Ascending aorta (tissue), 2 donors: ENCODE results near the gene LRP11. TPM values are rescaled to one million over a fixed set of nuclear protein-coding genes. Genes with fewer than 3 reads are reported as not detected.
A peak's percentile ranks its signal among the peaks of the same experiment; 100 is the strongest.

Experiments used
- DNase-seq, 2 donors: peaks; one replicate each; pipeline ENCODE4 v3.0.0-alpha.2; 2019; ENCODE audit warnings: low spot score in 2 of 2
- H3K27ac ChIP-seq, 2 donors: fragments of 200-600 bp; sonication (generic); one replicate each; pipeline ENCODE4 v1.5.1; 2016 to 2017; ENCODE audit warnings: mild to moderate bottlenecking in 1 of 2
- H3K27me3 ChIP-seq: fragments of 200-600 bp; sonication (generic); one replicate; pipeline ENCODE4 v1.5.1; 2017
- H3K36me3 ChIP-seq, 2 donors: fragments of 200-600 bp; sonication (generic); one replicate each; pipeline ENCODE4 v1.5.1; 2016
- H3K4me1 ChIP-seq, 2 donors: fragments of 200-600 bp; sonication (generic); one replicate each; pipeline ENCODE4 v1.5.1; 2016 to 2017; ENCODE audit warnings: mild to moderate bottlenecking in 1 of 2
- H3K4me3 ChIP-seq, 2 donors: fragments of 200-600 bp; sonication (generic); one replicate each; pipeline ENCODE4 v1.5.1; 2016 to 2017; ENCODE audit warnings: mild to moderate bottlenecking in 1 of 2
- H3K9me3 ChIP-seq, 2 donors: fragments of 200-600 bp; sonication (generic); one replicate each; pipeline ENCODE4 v1.5.1; 2016
- intact Hi-C: fragments of 100-400 bp; cut with DNase I; formaldehyde crosslinking; loops from one replicate; pipeline ENCODE4 v1.15.1; 2023
- total RNA-seq: library from RNA; depleted of rRNA; stranded (reverse); fragments of >200 nt; gene quantifications from one replicate; pipeline ENCODE4 v1.1.0, GENCODE V29; 2016
- TF ChIP-seq, protein P1 (sequence below), 3 experiments: fragments of 200-600 bp in 2 of 3; fragments of 450-650 bp in 1 of 3; sonication (generic) in 2 of 3; IDR thresholded peaks; one replicate each; pipeline ENCODE4 v1.5.1; 2016 to 2019; ENCODE audit warnings: antibody characterized with exemption in 3 of 3, mild to moderate bottlenecking in 1 of 3, moderate library complexity in 1 of 3

The LRP11 gene
- total RNA-seq, 1 donor from 2014 or later = 39.1 TPM

DNA sequence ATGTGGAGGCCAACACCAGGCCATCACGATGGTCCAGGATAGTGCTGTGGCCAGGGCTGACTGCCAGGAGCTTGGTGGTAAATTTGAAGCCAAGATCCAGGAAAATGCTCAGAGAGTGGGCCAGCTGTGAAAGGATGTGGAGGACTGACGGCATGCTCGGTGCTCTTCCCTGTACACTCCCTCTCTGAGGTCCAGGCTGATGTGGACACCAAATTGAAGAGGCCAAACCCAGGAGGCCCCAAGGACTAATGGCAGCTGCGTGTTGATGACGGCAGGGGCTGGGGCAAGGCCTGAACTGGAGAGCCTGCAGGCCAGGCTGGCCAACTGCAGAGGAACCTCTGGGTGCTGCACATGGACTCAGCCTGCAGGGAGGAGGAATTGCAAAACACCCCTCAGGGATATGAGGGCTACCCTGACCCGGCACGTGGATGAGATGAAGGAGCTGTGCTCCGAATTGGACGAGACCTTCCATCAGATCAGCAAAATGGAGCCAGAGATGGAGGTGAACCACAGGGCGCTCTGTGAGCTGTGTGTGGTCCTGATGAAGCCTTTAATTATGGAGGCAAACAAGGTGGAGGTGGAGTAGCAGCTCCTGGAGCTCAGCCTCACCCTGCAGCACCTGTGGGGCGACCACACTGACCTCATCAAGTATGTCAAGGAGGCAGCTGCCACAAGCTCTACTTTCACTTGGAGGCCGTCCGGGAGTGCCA, 40.7 kb upstream of the LRP11 start:
- TF ChIP-seq, protein P1, sequence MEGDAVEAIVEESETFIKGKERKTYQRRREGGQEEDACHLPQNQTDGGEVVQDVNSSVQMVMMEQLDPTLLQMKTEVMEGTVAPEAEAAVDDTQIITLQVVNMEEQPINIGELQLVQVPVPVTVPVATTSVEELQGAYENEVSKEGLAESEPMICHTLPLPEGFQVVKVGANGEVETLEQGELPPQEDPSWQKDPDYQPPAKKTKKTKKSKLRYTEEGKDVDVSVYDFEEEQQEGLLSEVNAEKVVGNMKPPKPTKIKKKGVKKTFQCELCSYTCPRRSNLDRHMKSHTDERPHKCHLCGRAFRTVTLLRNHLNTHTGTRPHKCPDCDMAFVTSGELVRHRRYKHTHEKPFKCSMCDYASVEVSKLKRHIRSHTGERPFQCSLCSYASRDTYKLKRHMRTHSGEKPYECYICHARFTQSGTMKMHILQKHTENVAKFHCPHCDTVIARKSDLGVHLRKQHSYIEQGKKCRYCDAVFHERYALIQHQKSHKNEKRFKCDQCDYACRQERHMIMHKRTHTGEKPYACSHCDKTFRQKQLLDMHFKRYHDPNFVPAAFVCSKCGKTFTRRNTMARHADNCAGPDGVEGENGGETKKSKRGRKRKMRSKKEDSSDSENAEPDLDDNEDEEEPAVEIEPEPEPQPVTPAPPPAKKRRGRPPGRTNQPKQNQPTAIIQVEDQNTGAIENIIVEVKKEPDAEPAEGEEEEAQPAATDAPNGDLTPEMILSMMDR (IDR thresholded peaks at IDR 0.05) = no peak
- intact Hi-C loops = no loop called here
- H3K4me3 ChIP-seq = no peak overlapping the region
- H3K9me3 ChIP-seq = no peaks in the 10 kb centered on the region
- H3K27ac ChIP-seq = no peak overlapping the region
- H3K27me3 ChIP-seq = no peaks in the 10 kb centered on the region
- H3K4me1 ChIP-seq = no peaks in the 10 kb centered on the region
- no peaks in the 10 kb centered on the region for H3K36me3 ChIP-seq
- DNase-seq = no peak

- H3K27me3 ChIP-seq = no peaks in the 10 kb centered on the region
- no peak overlapping the region for H3K27ac ChIP-seq
- intact Hi-C loops = no loop called here
- no peaks in the 10 kb centered on the region for H3K36me3 ChIP-seq
- DNase-seq = no peak
- TF ChIP-seq, protein P1 (IDR thresholded peaks at IDR 0.05) = no peak
- no peaks in the 10 kb centered on the region for H3K4me1 ChIP-seq
- no peak overlapping the region for H3K4me3 ChIP-seq
- H3K9me3 ChIP-seq = no peaks in the 10 kb centered on the region
These were observed 39.9 kb upstream of the LRP11 start for GRCh38 chr6:149903938-149904611.

- Histone ChIP-seq H3K36me3 (no peaks in the 10 kb centered on the region), H3K4me3 (no peak overlapping the region), H3K27ac (no peak overlapping the region), H3K4me1 (peaks cover 8 to 9% of the 10 kb centered on the region in 2 donors), H3K9me3 (no peaks in the 10 kb centered on the region), H3K27me3 (no peaks in the 10 kb centered on the region)
- DNase-seq = peak in 1 of 2 donors; percentile 30
- intact Hi-C loops = no loop called here
- TF ChIP-seq, protein P1 (IDR thresholded peaks at IDR 0.05) = no peak
These were observed 37.4 kb upstream of the LRP11 start for GRCh38 chr6:149901444-149902140.

DNA sequence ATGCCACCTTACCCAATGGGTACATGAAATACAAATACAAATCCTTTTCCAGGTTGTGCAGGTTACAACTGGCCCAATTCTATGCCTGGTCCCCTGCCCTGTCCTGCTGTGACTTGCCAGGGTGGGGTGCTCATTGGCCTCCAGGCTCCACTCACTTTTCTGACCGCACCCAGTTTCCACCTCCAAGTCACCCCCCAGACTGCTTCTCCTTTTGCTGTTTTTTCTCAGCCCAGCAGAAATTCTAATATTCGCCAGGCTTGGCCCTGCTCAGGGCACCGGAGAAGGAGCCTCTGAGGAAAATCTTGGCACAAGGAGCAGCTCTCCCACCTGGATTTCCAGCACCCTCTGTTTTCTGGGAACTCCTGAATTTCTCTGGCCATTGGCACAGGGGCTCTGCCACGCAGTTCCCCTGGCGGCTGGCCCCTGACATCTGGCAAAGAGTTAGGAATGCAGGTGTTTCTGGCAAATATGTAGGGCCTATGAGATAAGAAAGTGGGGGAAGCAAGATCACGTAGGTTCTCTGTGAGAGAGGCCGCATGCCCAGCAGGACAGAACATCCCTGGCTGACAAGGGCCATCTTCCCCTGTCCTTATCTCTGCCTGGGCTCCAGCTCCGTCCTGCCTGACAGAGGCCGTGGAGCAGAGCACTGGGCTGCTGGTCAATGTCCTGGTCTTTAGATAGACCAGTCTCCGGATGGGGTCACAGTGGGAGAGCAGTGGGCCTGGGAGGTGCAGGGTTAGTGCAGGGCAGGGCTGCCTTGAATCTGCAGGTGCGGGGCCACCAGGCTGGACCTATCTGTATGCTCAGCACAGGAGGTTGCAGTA, 36.7 kb upstream of the LRP11 start:
- no peaks in the 10 kb centered on the region for H3K36me3 ChIP-seq
- H3K27me3 ChIP-seq = no peaks in the 10 kb centered on the region
- no peak overlapping the region for H3K27ac ChIP-seq
- TF ChIP-seq, protein P1 (IDR thresholded peaks at IDR 0.05) = no peak
- intact Hi-C loops = no loop called here
- no peak for DNase-seq
- no peak overlapping the region for H3K4me3 ChIP-seq
- no peaks in the 10 kb centered on the region for H3K9me3 ChIP-seq
- peaks cover 9 to 15% of the 10 kb centered on the region in 2 donors for H3K4me1 ChIP-seq

- H3K27ac ChIP-seq = no peak overlapping the region
- peaks cover 12 to 23% of the 10 kb centered on the region in 2 donors for H3K4me1 ChIP-seq
- TF ChIP-seq, protein P1 (IDR thresholded peaks at IDR 0.05) = no peak
- no peak overlapping the region for H3K4me3 ChIP-seq
- H3K9me3 ChIP-seq = no peaks in the 10 kb centered on the region
- H3K27me3 ChIP-seq = no peaks in the 10 kb centered on the region
- DNase-seq = no peak
- intact Hi-C loops = no loop called here
- H3K36me3 ChIP-seq = no peaks in the 10 kb centered on the region
These were observed 35.9 kb upstream of the LRP11 start for GRCh38 chr6:149899926-149900619.
